ENCODE data around the gene TGFA.
A peak's percentile ranks its signal among the peaks of the same experiment; 100 is the strongest.

TGFA gene

DNA sequence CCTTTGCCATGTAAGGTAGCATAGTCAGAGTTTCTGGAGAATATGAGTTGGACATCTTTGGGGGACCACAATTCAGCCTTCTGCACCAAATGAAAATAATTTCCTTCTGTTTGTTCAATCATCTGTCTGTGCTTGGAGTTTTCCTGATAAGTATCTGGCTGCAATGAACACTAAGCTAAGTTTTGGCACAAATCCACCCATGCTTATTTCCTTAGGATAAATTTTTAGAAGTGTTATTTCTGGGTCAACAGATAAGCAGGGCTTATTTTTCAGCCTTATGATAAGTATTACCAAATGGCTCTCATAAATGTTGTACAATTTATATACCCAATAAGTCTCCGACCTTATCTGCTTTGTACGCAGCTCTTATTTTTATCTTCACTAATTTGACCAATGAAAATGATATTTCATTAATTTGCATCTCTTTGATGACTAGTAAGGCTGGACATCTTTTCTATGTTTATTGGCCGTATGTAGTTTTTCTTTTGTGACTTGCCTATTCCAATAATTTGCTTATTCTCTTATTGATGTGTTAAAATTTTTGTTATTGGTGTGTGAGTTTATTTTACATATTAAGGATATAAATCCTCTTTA, 59.2 kb downstream of the TGFA start:
- CTCF ChIA-PET = interaction anchor here (0.7 kb wide), 1 partner anchor 568 kb away, joined by 3 read pairs; no protein-coding TSS in a partner anchor
- POLR2A ChIA-PET = no interaction called here
- TF ChIP-seq CTCF (IDR thresholded peaks at IDR 0.05; ENCODE audit: control extremely low read depth, extremely low read depth, low read depth, missing control alignments) = no peak
- no peak for DNase-seq (ENCODE audit: extremely low spot score)

DNA sequence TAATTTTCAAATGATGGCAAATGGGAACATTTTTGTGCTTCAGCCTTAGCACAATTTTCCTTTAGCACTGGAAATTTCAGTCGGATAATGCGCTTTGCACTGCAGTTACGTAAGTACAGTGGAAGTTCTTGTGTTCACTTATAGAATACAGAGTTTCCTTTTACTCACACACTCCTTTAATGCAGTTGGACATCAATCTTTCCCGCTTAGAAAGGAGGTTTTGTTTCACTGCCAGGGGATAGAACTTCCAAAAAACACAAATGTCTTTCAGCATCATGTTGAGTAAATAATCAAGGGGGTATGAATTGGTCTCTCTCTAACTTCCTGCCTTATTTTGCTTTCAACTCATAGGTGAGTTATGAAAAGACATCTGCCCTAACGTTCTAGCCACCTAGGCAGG, 63.2 kb downstream of the TGFA start:
- CTCF ChIA-PET = interaction anchor here (1.3 kb wide), 1 partner anchor 9 kb away, joined by 3 read pairs; no protein-coding TSS in a partner anchor

DNA sequence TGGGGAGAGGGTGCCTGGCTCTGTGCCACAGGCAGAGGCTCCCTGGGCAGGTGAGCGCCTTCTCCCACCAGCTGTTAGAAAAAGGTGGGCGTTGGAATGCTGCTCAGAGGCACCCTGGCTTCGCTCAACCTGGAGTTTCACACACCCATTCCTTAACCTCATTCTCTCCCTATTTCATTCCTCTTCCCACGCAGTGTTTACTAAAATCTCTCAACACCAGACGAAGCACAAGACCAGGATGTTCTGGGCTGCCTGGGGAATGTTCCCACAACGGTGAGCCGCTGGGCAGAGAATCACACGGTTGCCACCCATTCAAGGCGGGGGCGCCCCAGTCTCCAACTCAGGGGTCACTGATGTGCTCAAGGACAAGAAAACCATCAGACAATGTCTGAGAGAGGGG, 64.5 kb downstream of the TGFA start:
- TF ChIP-seq CTCF (IDR thresholded peaks at IDR 0.05; ENCODE audit: control extremely low read depth, extremely low read depth, low read depth, missing control alignments) = no peak
- no peak for DNase-seq (ENCODE audit: extremely low spot score)
- ChIA-PET CTCF (no interaction called here), POLR2A (no interaction called here)

More for the DNA sequence above, 63.2 kb downstream of the TGFA start:
- DNase-seq (ENCODE audit: extremely low spot score) = no peak
- TF ChIP-seq CTCF (IDR thresholded peaks at IDR 0.05; ENCODE audit: control extremely low read depth, extremely low read depth, low read depth, missing control alignments) = no peak
- POLR2A ChIA-PET = no interaction called here

- no peak for DNase-seq (ENCODE audit: extremely low spot score)
- ChIA-PET POLR2A (no interaction called here), CTCF (no interaction called here)
- TF ChIP-seq CTCF (IDR thresholded peaks at IDR 0.05; ENCODE audit: control extremely low read depth, extremely low read depth, low read depth, missing control alignments) = no peak
These were observed 69.5 kb downstream of the TGFA start for GRCh38 chr2:70484086-70484485.

DNA sequence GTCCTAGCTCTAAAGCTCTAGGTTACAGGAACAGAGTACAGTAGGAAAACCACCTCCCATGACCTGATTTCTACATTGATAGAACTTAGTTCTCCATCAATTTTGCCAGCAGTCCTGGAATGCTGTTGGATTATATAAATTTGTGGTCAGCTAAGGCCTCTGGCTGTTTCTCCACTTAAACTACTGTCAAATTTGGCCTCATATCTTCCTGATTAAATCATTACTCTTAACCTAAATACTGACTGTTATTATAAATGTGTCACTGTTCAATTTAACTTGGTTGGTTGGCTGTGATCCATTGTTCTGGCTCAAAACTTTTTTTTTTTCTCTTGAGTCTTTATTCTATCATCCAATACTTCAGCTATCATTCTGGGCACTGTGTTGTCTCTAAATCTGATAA, 71.2 kb downstream of the TGFA start:
- no peak for TF ChIP-seq CTCF (IDR thresholded peaks at IDR 0.05; ENCODE audit: control extremely low read depth, extremely low read depth, low read depth, missing control alignments)
- POLR2A ChIA-PET = no interaction called here

GRCh38 chr2:70480468-70480867, 73.2 kb downstream of the TGFA start:
- ChIA-PET POLR2A (no interaction called here), CTCF (interaction anchor here (1.3 to 1.7 kb wide), 2 partner anchors 9 to 20 kb away, joined by 4 to 6 read pairs; no protein-coding TSS in a partner anchor)
- no peak for TF ChIP-seq CTCF (IDR thresholded peaks at IDR 0.05; ENCODE audit: control extremely low read depth, extremely low read depth, low read depth, missing control alignments)
- peak; percentile 34 for DNase-seq (ENCODE audit: extremely low spot score)

More for the DNA sequence above, 71.2 kb downstream of the TGFA start:
- DNase-seq (ENCODE audit: extremely low spot score) = no peak
- CTCF ChIA-PET = no interaction called here
